ENCODE data around the gene MTMR4. TPM values are rescaled to one million over a fixed set of nuclear protein-coding genes. Genes with fewer than 3 reads are reported as not detected.

The MTMR4 gene
- total RNA-seq, 2 donors from 2014 or later, result 13.9 TPM

DNA sequence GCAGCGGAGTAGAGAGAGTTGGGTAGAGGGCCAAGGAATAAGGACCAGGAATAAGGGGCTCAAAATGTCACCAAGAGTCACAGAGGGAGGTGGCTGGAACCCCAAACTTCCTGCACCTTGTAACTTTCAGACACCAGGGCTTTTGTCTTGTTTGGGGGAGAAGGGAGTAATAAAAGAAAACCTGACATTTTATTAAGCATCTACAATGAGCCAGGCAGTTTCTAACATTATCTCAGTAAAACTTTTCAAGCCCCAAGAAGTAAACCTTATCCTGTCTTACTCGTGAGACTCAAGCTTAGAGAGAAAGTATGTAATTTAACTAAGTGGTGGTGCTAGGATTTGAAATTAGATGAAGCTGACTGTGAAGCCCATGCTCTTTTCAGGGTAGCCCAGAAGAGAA lies 848 bp upstream of the MTMR4 start:
- Histone ChIP-seq H3K9me3 (no peaks in the 10 kb centered on the region), H3K4me3 (no peak overlapping the region), H3K36me3 (peaks cover 17% of the 10 kb centered on the region), H3K4me1 (peaks cover 0 to 60% of the 10 kb centered on the region in 2 donors), H3K27ac (peak overlapping the region; percentile 78 to 85), H3K27me3 (no peaks in the 10 kb centered on the region)
- TF ChIP-seq, protein P1, sequence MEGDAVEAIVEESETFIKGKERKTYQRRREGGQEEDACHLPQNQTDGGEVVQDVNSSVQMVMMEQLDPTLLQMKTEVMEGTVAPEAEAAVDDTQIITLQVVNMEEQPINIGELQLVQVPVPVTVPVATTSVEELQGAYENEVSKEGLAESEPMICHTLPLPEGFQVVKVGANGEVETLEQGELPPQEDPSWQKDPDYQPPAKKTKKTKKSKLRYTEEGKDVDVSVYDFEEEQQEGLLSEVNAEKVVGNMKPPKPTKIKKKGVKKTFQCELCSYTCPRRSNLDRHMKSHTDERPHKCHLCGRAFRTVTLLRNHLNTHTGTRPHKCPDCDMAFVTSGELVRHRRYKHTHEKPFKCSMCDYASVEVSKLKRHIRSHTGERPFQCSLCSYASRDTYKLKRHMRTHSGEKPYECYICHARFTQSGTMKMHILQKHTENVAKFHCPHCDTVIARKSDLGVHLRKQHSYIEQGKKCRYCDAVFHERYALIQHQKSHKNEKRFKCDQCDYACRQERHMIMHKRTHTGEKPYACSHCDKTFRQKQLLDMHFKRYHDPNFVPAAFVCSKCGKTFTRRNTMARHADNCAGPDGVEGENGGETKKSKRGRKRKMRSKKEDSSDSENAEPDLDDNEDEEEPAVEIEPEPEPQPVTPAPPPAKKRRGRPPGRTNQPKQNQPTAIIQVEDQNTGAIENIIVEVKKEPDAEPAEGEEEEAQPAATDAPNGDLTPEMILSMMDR (IDR thresholded peaks at IDR 0.05), result no peak
- DNase-seq (ENCODE audit: low spot score), result no peak

DNA sequence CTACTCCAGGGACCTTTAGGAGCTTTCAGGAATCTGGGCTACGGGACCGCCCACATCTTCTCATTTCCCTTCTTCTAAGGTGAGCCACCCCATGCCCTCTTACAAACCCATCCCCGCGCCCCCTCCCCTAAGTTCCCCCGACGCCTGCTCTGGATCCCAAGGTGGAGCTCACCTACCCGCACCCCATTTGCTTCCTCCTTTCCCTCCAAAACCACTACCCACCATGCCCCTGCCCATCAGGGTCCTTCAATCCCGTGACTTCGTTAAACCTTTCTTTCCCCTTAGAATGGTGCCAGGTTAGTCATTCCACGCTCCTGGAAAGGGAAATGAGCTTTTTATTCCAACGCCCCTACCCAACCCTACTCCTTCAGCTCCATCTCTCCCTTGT lies 326 bp upstream of the MTMR4 start:
- DNase-seq (ENCODE audit: low spot score), result no peak
- H3K27me3 ChIP-seq, result no peaks in the 10 kb centered on the region
- H3K36me3 ChIP-seq, result peaks cover 22% of the 10 kb centered on the region
- H3K4me1 ChIP-seq, result peaks cover 0 to 55% of the 10 kb centered on the region in 2 donors
- TF ChIP-seq, protein P1 (IDR thresholded peaks at IDR 0.05), result no peak
- peak overlapping the region; percentile 55 to 68 for H3K4me3 ChIP-seq
- peak overlapping the region; percentile 78 to 85 for H3K27ac ChIP-seq
- H3K9me3 ChIP-seq, result no peaks in the 10 kb centered on the region

DNA sequence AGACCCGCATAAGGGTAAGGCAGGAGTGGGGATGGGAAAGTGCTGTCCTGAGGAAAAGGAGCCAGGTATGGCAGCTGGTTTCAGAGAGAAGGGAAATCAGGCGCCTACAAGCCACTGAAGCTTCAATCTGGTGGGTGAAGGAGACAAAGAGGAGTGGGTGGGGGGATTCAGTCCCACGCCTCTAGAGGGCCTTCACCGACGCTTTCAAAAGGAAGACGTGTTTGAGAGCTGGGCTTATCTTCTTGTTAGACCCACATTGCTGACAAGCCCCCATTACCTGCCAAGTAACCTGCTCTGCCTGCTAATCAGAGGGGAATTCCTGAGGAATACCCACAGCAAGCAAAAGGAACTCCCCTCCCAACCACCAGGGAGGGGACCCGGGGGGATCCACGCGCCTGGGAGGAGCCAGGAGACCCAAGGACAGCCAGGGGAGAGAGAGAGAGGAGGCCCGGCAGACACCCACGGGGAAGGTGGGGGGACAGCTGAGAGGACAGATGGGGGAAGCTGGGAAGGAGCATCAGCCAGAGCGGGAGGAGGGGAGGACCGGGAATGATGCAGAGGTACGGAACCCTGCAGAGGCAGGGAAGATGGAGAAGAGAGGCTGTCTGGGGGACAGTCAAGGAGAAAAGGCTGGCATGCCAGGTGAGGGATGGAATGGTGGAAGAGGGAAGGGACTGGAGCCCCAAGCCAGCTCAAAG lies 1.0 kb downstream of the MTMR4 start:
- no peaks in the 10 kb centered on the region for H3K9me3 ChIP-seq
- TF ChIP-seq, protein P1 (IDR thresholded peaks at IDR 0.05), result no peak
- H3K27ac ChIP-seq, result no peak overlapping the region
- H3K4me3 ChIP-seq, result peak overlapping the region; percentile 55 to 68
- no peak for DNase-seq (ENCODE audit: low spot score)
- peaks cover 36% of the 10 kb centered on the region for H3K36me3 ChIP-seq
- peaks cover 0 to 44% of the 10 kb centered on the region in 2 donors for H3K4me1 ChIP-seq
- H3K27me3 ChIP-seq, result no peaks in the 10 kb centered on the region

DNA sequence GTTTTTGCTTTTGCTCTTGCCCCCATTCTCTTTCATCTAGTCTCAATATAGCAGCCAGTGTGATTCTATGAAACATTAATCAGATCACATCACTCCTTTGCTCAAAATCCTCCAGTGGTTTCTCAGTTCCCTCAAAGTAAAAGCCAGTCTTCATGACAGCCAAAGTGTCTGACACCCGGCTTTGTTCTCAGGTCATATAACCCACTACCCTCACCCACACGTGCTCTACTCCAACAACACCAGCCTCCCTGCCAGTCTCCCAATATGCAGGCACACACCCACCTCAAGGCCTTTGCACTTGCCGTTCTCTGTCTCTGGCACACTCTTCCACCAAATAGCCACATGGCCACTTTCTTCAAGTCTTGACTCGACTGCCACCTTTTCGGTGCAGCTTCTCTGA lies 4.4 kb downstream of the MTMR4 start:
- TF ChIP-seq, protein P1 (IDR thresholded peaks at IDR 0.05), result no peak
- H3K27me3 ChIP-seq, result no peaks in the 10 kb centered on the region
- no peaks in the 10 kb centered on the region for H3K9me3 ChIP-seq
- H3K27ac ChIP-seq, result no peak overlapping the region
- peaks cover 65% of the 10 kb centered on the region for H3K36me3 ChIP-seq
- H3K4me1 ChIP-seq, result peaks cover 0 to 27% of the 10 kb centered on the region in 2 donors
- H3K4me3 ChIP-seq, result no peak overlapping the region
- no peak for DNase-seq (ENCODE audit: low spot score)

DNA sequence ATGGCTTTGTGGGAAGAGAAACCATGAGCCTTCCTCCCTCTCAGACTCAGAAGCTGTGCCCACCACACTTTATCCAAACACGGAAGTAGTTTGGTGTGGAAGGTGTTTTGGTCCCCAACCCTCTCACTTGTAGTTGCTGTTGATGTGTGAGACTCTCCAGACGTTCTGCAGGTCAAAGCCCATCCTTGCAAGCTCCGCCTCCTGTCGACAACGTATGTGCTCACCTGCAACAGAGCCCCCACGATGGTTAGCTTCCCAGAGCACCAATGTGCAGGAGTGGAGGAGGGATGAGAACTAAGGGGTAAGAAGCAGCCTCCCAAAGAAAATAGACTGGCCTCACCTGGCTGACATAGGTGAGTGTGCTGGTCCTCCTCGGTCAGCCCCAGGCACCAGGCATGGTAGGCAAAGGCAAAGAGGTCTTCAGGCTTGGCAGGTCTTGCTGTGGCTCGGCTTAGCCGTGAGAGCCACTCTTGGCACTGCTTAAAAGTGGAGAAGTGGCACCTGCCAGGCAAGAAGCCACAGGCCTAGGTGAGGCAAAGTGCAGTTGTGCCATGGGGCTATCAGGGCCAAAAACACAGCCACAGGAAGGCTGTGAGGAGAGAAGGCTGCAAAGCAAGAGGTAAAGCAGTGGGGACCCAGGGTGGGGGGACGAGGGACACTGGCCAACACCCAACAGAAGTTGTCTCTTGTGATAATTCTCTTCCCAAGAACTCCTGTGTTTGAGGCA lies 5.9 kb downstream of the MTMR4 start:
- Histone ChIP-seq H3K27me3 (no peaks in the 10 kb centered on the region), H3K9me3 (no peaks in the 10 kb centered on the region), H3K4me1 (peaks cover 0 to 13% of the 10 kb centered on the region in 2 donors), H3K27ac (no peak overlapping the region), H3K4me3 (no peak overlapping the region), H3K36me3 (peaks cover 80% of the 10 kb centered on the region)
- no peak for DNase-seq (ENCODE audit: low spot score)
- TF ChIP-seq, protein P1 (IDR thresholded peaks at IDR 0.05), result no peak
